ENCODE measurements around the gene ETHE1.

Gene ETHE1

GRCh38 chr19:43533546-43534304 lies 6.7 kb upstream of the ETHE1 start:
- peak overlapping the region; percentile 47 for H3K4me3 ChIP-seq (ENCODE audit: low read depth, low read length)
- no peak for TF ChIP-seq CTCF (IDR thresholded peaks at IDR 0.05; ENCODE audit: control insufficient read depth, extremely low read depth, insufficient read depth)
- DNase-seq (ENCODE audit: low read depth): peak; percentile 82

DNA sequence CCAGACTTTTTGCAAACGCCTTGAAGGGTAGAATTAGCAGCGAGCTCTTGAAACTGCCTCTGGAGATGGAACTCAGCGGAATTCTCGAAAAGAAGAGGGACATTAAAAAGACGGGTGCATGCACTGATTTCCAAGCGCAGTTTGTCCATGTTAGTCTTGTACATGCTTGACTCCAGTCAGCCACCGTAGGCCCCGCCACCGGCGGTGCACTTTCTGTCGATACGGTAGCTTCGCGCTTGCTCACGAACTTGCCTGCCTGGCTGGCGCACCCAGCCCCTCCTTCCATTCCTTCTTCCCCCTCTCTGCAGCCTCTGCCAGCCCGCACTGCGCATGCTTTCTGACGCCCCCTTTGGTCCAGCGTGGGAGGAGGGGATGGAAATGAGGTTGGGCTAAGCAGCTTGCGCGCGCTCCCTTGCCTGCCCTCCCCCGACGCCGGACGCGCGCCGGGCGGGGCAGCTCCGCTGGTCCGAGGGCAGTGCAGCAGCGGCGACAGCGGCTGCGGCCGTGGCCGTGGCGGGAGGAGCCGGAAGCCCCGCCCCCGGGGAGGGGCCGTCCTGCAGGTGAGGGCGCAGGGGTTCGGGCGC lies 6.1 kb upstream of the ETHE1 start, which contains the start of gene ZNF575:
ZNF575 (plus strand) TSS at position 227 of the 584 bp plus-strand sequence. CDS start 1,235 bp downstream, outside the sequence.
- peak within 1 kb of the TSS; percentile 47 for H3K4me3 ChIP-seq (ENCODE audit: low read depth, low read length)
- DNase-seq (ENCODE audit: low read depth): peak; percentile 50
- no peak for TF ChIP-seq CTCF (IDR thresholded peaks at IDR 0.05; ENCODE audit: control insufficient read depth, extremely low read depth, insufficient read depth)

DNA sequence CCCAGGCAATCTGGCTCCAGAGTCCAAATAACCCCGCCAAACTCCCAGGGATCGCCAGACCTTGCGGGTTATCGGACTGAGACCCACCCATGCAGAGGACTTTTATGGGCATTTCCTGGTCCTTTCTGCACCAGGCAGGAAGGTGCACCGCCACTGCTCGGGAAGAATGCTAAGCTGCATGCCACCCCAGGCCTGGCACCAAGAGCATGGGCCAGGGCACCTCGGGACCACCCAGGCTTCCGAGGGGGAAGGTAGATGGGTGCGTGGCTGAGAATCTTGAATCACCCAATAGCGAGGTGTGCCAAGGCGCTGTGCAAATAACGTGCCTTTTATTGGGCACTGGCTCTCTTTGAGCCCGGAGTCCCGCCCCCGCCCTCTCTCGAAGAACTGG lies 5.6 kb upstream of the ETHE1 start:
- DNase-seq (ENCODE audit: low read depth): peak; percentile 53
- TF ChIP-seq CTCF (IDR thresholded peaks at IDR 0.05; ENCODE audit: control insufficient read depth, extremely low read depth, insufficient read depth): no peak
- H3K4me3 ChIP-seq (ENCODE audit: low read depth, low read length): peak overlapping the region; percentile 47

DNA sequence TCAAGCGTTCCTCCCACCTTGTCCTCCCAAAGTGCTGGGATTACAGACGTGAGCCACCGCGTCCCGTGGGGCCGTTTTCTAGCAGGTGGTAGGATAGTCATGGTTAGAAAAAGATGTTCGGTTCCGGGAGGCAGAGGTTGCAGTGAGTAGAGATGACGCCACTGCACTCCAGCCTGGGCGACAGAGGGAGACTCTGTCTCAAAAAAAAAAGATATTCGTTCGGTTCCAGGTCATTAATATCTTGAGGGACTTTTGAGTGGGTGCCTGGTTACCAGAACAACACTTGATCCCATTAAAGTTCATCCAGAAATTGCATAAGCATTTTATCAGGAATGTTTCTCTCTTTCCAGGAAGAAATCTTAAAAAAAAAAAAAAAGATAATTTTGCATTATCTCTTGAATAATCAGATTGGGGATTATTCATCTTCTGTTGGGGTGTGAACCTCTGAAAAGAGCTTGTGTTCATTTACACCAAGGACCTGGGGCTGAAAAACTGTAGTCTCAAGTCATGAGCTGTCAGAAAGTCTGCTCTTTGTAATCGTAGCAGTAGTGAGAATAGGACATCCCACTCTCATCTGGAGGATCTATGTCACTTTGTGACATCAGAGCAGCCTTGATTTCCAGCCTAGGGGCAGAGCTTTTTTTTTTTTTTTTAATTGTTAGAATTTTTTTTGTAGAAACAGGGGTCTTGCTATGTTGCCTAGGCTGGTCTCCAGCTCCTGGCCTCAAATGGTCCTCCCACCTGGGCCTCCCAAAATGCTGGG lies 1.0 kb upstream of the ETHE1 start:
- no peak overlapping the region for H3K4me3 ChIP-seq (ENCODE audit: low read depth, low read length)
- no peak for TF ChIP-seq CTCF (IDR thresholded peaks at IDR 0.05; ENCODE audit: control insufficient read depth, extremely low read depth, insufficient read depth)
- DNase-seq (ENCODE audit: low read depth): no peak

DNA sequence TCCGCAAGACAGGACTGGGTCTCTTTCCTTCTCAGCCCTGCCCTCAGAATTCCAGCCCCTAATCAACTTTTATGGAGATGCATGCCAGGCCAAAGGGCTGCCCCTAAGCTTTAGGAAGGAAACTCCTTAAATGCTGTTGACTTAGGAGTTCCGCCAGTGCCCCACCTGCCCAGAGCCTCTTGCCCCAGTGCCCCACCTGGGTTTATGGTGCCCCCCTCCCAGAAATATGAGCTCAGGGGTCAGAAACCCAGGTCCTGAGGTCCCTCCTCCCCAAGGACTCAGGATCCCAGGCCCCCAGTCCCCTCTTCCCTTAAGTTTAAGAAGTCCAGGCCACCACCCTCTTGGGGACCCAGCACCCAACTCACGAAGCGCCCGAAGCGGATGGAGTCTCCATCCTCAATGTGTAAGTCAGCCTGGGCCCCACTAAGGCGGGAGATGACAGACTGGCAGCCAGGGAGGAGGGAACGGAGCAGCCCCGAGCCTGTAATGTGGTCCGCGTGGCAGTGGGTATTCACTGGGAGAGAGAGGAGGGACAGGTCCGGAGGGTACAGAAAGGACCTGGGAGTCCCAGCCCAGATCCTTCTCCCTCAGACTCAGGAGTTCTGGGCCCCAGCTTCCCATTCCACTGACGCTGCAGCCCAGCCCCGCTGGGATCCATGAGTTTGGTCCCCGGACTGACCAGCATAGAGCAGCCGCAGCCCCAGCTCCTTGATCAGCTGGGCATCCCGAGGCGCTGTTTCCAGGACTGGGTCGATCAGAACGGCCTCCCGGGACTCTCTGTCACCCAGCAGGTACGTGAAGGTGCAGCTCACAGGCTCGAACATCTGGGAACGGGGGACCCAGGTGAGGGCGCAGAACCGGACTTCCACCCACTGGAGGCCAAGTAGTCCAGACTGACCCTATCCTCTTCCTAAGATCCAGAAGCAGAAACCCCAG lies 897 bp downstream of the ETHE1 start:
- H3K4me3 ChIP-seq (ENCODE audit: low read depth, low read length): peak overlapping the region; percentile 76
- TF ChIP-seq CTCF (IDR thresholded peaks at IDR 0.05; ENCODE audit: control insufficient read depth, extremely low read depth, insufficient read depth): no peak
- DNase-seq (ENCODE audit: low read depth): no peak

Data from LNCaP clone FGC (cell line).